ENCODE measurements around the gene PTPN2.
"Not testable (repeated sequence)": the region's sequence is repeated elsewhere in the genome, so short reads cannot be mapped to it uniquely, and the experiment has no call there.

PTPN2 gene

GRCh38 chr18:12772111-12772510 is 111.9 kb downstream of the PTPN2 start:
- DNase-seq (ENCODE audit: low read depth in 2 of 2): no peak

DNA sequence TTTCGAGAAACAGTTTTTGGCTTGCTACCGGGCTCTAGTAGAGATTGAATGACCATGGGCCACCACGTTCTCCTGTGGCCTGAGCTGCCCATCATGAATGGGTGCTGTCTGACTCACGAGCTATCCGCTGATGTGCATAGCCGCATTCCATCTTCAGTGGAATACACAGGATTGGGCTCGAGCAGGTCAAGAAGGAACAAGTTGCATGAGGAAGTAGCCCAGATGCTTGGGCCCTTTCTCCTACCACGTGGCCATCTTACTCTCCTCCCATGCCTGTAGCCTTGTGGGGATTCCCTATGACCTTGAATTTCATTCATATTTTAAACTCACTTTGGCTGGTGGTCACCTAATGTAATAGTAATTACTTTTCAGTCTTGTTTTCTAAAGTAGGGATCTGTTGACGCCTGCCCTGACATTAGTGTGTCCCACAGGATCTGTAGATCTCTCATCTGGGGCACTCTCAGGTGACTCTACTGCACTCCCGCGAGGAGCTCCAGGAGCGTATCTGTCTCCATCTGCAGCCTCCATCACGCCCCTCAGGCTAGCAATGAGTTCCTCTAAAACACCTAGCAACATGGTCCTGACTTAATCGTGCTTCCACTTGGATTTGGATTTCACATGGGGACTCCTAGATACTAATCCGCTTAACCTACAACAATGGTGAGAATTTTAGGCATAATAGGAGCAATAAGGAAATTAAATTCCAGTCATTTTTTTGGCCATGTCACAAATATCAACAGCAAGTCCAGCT is 113.4 kb downstream of the PTPN2 start:
- DNase-seq (ENCODE audit: low read depth in 2 of 2): no peak

- DNase-seq (ENCODE audit: low read depth in 2 of 2): no peak
Observed at GRCh38 chr18:12769644-12770440, 114.2 kb downstream of the PTPN2 start.

- no peak for DNase-seq (ENCODE audit: low read depth in 2 of 2)
Observed at GRCh38 chr18:12769136-12769535, 114.9 kb downstream of the PTPN2 start.

GRCh38 chr18:12768625-12769024 is 115.4 kb downstream of the PTPN2 start:
- no peak for DNase-seq (ENCODE audit: low read depth in 2 of 2)

- DNase-seq (ENCODE audit: low read depth in 2 of 2): no peak
Observed at GRCh38 chr18:12767580-12768155, 116.4 kb downstream of the PTPN2 start.

DNA sequence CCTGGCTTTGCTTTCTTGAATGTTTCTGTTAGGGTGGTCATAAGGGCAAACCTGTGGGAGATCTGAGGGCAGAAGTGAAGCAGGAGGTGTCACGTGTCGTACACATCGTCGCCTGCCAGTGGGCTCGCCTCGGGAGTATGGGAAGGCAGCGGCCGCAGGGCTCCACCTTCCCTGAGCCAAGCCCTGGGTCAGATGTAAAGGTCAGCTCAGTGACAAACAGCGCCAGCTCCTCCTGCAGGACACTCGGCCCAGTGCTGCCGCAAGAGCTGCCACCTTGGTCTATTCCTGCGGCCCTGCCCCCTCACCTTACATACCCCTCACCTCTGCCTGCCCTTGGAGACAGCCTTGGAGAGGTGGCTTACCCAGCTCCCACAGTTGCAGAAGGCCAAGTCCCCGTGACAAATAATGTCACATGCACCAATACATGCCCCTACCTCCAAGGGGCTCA is 117.0 kb downstream of the PTPN2 start:
- no peak for DNase-seq (ENCODE audit: low read depth in 2 of 2)

- DNase-seq (ENCODE audit: low read depth in 2 of 2): no peak
Observed at GRCh38 chr18:12765586-12765985, 118.5 kb downstream of the PTPN2 start.

- DNase-seq (ENCODE audit: low read depth in 2 of 2): no peak
Observed at GRCh38 chr18:12765126-12765525, 118.9 kb downstream of the PTPN2 start.

- not testable (repeated sequence) for DNase-seq (ENCODE audit: low read depth in 2 of 2)
Observed at GRCh38 chr18:12758566-12758965, 125.5 kb downstream of the PTPN2 start.

DNA sequence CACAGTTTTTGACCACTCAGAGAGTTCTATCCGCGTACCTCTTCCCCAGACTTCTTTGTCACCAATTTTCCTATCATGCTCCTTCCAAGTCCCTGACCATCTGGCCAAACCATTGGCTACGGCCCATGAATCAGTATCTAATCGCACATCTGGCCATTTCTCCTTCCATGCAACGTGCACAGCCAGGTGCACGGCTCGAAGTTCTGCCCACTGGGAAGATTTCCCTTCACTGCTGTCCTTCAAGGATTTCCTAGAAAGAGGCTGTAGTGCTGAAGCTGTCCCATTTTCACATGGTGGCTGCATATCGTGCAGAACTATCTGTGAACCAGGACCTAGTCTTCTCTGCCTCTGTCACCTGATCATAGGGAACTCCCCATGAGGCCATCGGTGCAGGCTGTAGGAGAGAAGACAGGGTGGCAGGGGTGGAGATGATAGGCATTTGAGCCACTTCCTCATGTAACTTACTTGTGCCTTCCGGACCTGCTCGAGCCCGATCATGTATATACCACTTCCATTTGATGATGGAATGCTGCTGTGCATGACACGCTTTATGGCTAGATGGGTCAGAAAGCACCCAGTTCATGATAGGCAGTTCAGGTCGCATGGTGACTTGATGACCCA is 127.3 kb downstream of the PTPN2 start:
- DNase-seq (ENCODE audit: low read depth in 2 of 2): not testable (repeated sequence)

- DNase-seq (ENCODE audit: low read depth in 2 of 2): not testable (repeated sequence)
Observed at GRCh38 chr18:12755606-12756005, 128.4 kb downstream of the PTPN2 start.

DNA sequence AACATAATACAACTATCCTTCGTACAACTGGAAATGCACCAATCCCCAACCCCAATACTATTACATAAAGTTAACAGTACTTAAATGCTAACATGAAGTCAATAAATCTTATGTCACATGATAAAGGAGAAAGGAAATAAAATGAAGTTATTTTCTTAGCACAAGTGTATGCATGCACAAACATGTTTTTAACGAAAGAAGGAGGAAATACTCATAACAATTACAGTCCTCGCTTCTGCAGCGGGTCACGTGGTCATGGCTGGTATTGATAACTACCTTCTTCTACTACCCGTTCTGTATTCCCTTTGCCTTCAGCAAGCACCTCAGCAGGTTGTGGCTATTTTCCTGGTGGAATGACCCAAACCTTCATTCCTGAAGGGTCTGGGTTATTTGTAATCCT is 129.5 kb downstream of the PTPN2 start:
- DNase-seq (ENCODE audit: low read depth in 2 of 2): no peak

GRCh38 chr18:12751891-12752290 is 132.1 kb downstream of the PTPN2 start:
- DNase-seq (ENCODE audit: low read depth in 2 of 2): no peak

GRCh38 chr18:12751503-12751884 is 132.5 kb downstream of the PTPN2 start:
- DNase-seq (ENCODE audit: low read depth in 2 of 2): no peak

- DNase-seq (ENCODE audit: low read depth in 2 of 2): no peak
Observed at GRCh38 chr18:12750715-12751502, 133.1 kb downstream of the PTPN2 start.

GRCh38 chr18:12750076-12750714 is 133.8 kb downstream of the PTPN2 start:
- no peak for DNase-seq (ENCODE audit: low read depth in 2 of 2)

GRCh38 chr18:12749121-12749520 is 134.9 kb downstream of the PTPN2 start:
- DNase-seq (ENCODE audit: low read depth in 2 of 2): no peak

- no peak for DNase-seq (ENCODE audit: low read depth in 2 of 2)
Observed at GRCh38 chr18:12748671-12749070, 135.4 kb downstream of the PTPN2 start.

DNA sequence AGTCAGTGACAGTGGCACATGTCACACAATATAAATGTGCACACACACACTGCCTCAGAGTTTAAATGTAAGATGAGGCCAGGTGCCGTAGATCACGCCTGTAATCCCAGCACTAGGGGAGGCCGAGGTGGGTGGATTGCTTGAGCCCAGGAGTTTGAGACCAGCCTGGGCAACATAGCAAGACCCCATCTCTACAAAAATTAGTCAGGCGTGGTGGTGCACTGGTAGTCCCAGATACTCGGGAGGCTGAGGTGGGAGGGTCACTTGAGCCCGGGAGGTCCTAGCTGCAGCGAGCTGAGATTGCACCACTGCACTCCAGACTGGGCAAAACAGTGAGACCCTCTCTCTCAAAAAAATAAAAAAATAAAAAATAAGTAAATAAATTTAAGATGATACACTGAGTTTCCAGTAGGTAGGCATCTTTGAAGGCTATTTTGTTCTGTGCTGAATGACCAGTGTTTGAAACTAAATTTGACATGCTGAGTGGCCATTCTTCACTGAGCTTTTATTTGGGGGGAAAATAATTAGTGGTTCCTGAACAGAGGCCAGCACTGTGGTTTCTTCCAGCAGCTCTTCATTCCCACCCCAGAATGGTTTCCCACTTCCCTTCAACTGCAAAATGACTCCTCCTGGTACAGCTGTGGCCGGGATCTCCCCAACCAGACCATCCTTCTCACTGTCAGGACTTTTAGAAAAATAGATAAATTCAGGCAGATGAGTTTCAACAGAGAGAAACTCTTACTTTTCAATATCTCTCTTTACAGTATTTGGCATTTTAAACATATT is 136.3 kb downstream of the PTPN2 start:
- no peak for DNase-seq (ENCODE audit: low read depth in 2 of 2)

All from activated CD8-positive, alpha-beta memory T cell treated with anti-CD3 and anti-CD28 coated beads for 4 hours (primary cell).